Measurements from ENCODE around the gene LDLRAD4. TPM values are rescaled to one million over a fixed set of nuclear protein-coding genes. Genes with fewer than 3 reads are reported as not detected.

LDLRAD4 gene
- total RNA-seq, 2 experiments from 2014 or later: 28.4 to 30.1 TPM

GRCh38 chr18:13409997-13410396, 191.4 kb downstream of the LDLRAD4 start:
- no peak for DNase-seq
- POLR2A ChIA-PET: no interaction called here
- H3K4me3 Mint-ChIP-seq: no peak overlapping the region
- H3K4me1 Mint-ChIP-seq (ENCODE audit: low read depth): no peaks in the 10 kb centered on the region
- peaks cover 28% of the 10 kb centered on the region for H3K36me3 Mint-ChIP-seq
- CTCF ChIA-PET: no interaction called here
- no peaks in the 10 kb centered on the region for H3K27me3 Mint-ChIP-seq
- H3K27ac Mint-ChIP-seq: no peak overlapping the region
- intact Hi-C loops (cut with micrococcal nuclease): no loop called here
- H3K9me3 Mint-ChIP-seq: peaks cover 17% of the 10 kb centered on the region

DNA sequence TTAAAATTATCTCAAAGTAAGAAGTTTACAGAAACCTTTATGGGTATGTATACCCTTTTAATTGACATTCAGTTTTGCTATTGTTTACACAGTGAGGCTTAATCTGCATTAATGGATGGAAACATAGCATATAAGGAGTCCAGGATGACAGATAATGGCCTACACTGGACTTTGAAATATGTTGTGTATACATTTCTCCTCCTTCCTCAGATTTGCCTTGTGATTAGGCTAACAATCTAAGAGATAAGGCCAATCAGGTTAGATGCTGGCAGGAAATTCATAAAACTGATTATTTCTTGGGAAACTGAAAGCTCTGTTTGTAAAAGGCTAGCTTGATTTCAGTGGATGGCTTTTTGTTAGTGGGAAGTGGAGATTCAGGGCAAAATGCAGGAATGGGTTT, 191.9 kb downstream of the LDLRAD4 start:
- no peak for DNase-seq
- intact Hi-C loops (cut with micrococcal nuclease): no loop called here
- Mint-ChIP-seq H3K4me3 (no peak overlapping the region), H3K4me1 (ENCODE audit: low read depth) (no peaks in the 10 kb centered on the region), H3K27me3 (no peaks in the 10 kb centered on the region), H3K9me3 (peaks cover 17% of the 10 kb centered on the region), H3K36me3 (peaks cover 28% of the 10 kb centered on the region), H3K27ac (no peak overlapping the region)
- ChIA-PET POLR2A (no interaction called here), CTCF (no interaction called here)

DNA sequence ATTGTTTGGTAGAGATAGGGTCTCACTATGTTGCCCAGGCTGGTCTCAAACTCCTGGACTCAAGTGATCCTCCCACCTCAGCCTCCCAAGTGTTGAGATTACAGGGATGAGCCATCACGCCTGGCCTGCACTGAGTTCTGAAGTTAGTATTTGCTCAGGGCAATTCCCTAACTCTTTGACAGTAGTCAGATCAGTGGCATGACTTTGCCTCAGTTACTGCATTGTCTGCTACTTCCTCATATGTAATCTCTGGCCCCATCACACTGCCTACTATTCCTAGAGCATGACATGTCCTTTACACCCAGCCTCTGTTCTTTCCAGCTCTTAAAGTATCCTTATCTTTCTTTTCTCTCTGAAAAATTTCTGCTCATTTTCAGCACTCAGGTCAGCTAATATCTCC, 193.5 kb downstream of the LDLRAD4 start:
- H3K9me3 Mint-ChIP-seq: peaks cover 17% of the 10 kb centered on the region
- CTCF ChIA-PET: no interaction called here
- POLR2A ChIA-PET: no interaction called here
- peaks cover 9% of the 10 kb centered on the region for H3K4me1 Mint-ChIP-seq (ENCODE audit: low read depth)
- intact Hi-C loops (cut with micrococcal nuclease): no loop called here
- DNase-seq: no peak
- H3K36me3 Mint-ChIP-seq: peaks cover 28% of the 10 kb centered on the region
- no peak overlapping the region for H3K4me3 Mint-ChIP-seq
- H3K27ac Mint-ChIP-seq: no peak overlapping the region
- no peaks in the 10 kb centered on the region for H3K27me3 Mint-ChIP-seq

DNA sequence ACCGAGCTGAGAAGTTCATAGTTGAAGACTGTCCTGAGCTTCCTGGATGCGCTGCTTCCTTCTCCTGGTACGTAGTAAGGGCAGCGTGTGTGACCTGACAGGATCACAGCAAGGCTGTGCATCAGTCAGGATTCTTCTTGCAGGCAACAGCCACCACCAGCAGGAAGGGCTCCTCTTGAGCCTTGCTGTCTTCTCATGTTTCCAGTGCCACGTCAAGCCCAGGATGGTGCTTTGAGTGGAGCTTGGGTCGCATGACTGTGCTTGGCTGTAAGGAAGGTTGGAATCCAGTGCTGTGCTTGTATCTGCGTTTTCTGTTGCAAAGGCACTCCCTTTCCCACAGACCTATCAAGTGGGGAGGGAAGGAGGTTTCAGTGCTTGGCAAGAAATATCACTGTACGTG, 194.3 kb downstream of the LDLRAD4 start:
- intact Hi-C loops (cut with micrococcal nuclease): no loop called here
- Mint-ChIP-seq H3K27me3 (no peaks in the 10 kb centered on the region), H3K27ac (no peak overlapping the region), H3K9me3 (peaks cover 17% of the 10 kb centered on the region), H3K4me3 (no peak overlapping the region), H3K36me3 (peaks cover 28% of the 10 kb centered on the region), H3K4me1 (ENCODE audit: low read depth) (peaks cover 9% of the 10 kb centered on the region)
- no peak for DNase-seq
- CTCF ChIA-PET: no interaction called here
- POLR2A ChIA-PET: no interaction called here

- Mint-ChIP-seq H3K36me3 (peaks cover 28% of the 10 kb centered on the region), H3K27me3 (no peaks in the 10 kb centered on the region), H3K4me3 (no peak overlapping the region), H3K9me3 (peaks cover 17% of the 10 kb centered on the region), H3K27ac (no peak overlapping the region), H3K4me1 (ENCODE audit: low read depth) (peaks cover 9% of the 10 kb centered on the region)
- CTCF ChIA-PET: no interaction called here
- intact Hi-C loops (cut with micrococcal nuclease): no loop called here
- POLR2A ChIA-PET: no interaction called here
- no peak for DNase-seq
Observed at GRCh38 chr18:13414102-13414501, 195.5 kb downstream of the LDLRAD4 start.

- H3K27me3 Mint-ChIP-seq: no peaks in the 10 kb centered on the region
Observed at GRCh38 chr18:13414521-13414920, 196.0 kb downstream of the LDLRAD4 start.

GRCh38 chr18:13415736-13416135, 197.2 kb downstream of the LDLRAD4 start:
- intact Hi-C loops (cut with micrococcal nuclease): no loop called here
- Mint-ChIP-seq H3K4me1 (ENCODE audit: low read depth) (peaks cover 9% of the 10 kb centered on the region), H3K27me3 (no peaks in the 10 kb centered on the region), H3K9me3 (peaks cover 17% of the 10 kb centered on the region), H3K36me3 (peaks cover 23% of the 10 kb centered on the region), H3K27ac (no peak overlapping the region), H3K4me3 (no peak overlapping the region)
- no peak for DNase-seq
- ChIA-PET POLR2A (no interaction called here), CTCF (interaction anchor here (1.4 kb wide), 1 partner anchor 199 kb away, joined by 3 read pairs; no protein-coding TSS in a partner anchor)

More at GRCh38 chr18:13414521-13414920, 196.0 kb downstream of the LDLRAD4 start:
- Mint-ChIP-seq H3K4me3 (no peak overlapping the region), H3K36me3 (peaks cover 28% of the 10 kb centered on the region), H3K4me1 (ENCODE audit: low read depth) (peaks cover 9% of the 10 kb centered on the region), H3K27ac (no peak overlapping the region), H3K9me3 (peaks cover 17% of the 10 kb centered on the region)
- intact Hi-C loops (cut with micrococcal nuclease): no loop called here
- ChIA-PET CTCF (no interaction called here), POLR2A (no interaction called here)
- DNase-seq: no peak

DNA sequence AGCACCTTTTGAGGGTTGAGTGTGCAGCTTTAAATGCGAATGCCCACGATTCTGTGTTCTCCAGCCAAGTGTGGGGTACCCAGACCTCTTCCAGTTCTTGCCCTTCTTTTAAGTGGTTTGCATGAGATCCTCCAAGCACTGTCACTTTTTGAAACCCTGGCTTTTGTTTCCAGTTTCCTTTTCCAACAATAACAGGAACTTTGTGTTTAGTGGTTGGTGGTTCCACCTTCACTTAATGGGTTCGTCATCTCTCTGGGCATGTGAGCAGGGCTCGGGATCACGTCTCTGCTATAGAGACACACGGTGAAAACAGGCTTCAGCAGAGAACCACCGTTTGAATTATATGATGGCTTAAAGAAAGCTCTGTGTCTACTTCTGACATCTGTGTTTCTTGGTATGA, 197.6 kb downstream of the LDLRAD4 start:
- no peak for DNase-seq
- intact Hi-C loops (cut with micrococcal nuclease): no loop called here
- H3K27ac Mint-ChIP-seq: no peak overlapping the region
- H3K4me3 Mint-ChIP-seq: no peak overlapping the region
- ChIA-PET CTCF (interaction anchor here (1.4 kb wide), 1 partner anchor 200 kb away, joined by 3 read pairs; no protein-coding TSS in a partner anchor), POLR2A (no interaction called here)
- peaks cover 11% of the 10 kb centered on the region for H3K4me1 Mint-ChIP-seq (ENCODE audit: low read depth)
- peaks cover 16% of the 10 kb centered on the region for H3K9me3 Mint-ChIP-seq
- no peaks in the 10 kb centered on the region for H3K27me3 Mint-ChIP-seq
- peaks cover 21% of the 10 kb centered on the region for H3K36me3 Mint-ChIP-seq

- Mint-ChIP-seq H3K27ac (no peak overlapping the region), H3K27me3 (no peaks in the 10 kb centered on the region), H3K4me1 (ENCODE audit: low read depth) (peaks cover 12% of the 10 kb centered on the region), H3K4me3 (no peak overlapping the region), H3K36me3 (peaks cover 14% of the 10 kb centered on the region), H3K9me3 (peaks cover 10% of the 10 kb centered on the region)
- DNase-seq: no peak
- intact Hi-C loops (cut with micrococcal nuclease): no loop called here
- CTCF ChIA-PET: interaction anchor here (1.4 kb wide), 1 partner anchor 201 kb away, joined by 3 read pairs; no protein-coding TSS in a partner anchor
- POLR2A ChIA-PET: no interaction called here
Observed at GRCh38 chr18:13416848-13417247, 198.3 kb downstream of the LDLRAD4 start.

DNA sequence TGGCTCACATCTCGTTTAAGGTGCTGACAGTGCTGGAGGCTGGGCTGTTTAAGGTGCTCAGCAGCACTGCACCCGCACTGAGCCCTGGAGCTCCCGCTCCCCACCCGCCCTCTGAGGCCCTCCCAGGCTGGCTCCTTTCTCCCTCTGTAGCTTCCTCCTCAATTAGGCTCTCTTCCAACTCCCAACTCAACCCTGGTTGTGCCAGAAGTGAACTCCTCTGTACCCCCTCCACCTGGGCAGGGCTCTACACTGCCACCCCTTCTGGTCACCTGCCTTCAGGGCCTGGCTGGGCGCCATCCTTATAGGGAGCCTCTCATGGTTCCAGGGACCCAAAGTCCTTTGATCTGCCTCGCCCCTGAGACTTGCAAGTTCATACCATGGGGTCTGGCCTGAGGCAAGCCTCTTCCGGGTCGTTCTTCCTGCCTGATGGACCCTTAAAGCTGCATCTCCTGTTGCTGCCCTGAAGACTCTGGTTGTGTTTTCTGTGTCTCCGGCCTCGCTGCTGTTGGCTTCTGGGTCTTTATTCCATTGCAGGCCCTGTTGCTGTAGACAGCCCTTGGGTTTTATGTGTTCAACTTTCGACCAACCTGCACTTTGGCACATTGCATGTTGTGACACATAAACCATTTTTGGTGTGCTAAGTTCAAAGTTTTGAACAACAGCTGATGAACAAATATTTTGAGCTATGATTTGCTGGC, 199.6 kb downstream of the LDLRAD4 start:
- no peak for DNase-seq
- no peaks in the 10 kb centered on the region for H3K27me3 Mint-ChIP-seq
- no peak overlapping the region for H3K4me3 Mint-ChIP-seq
- no peaks in the 10 kb centered on the region for H3K9me3 Mint-ChIP-seq
- POLR2A ChIA-PET: no interaction called here
- H3K36me3 Mint-ChIP-seq: peaks cover 2% of the 10 kb centered on the region
- CTCF ChIA-PET: no interaction called here
- intact Hi-C loops (cut with micrococcal nuclease): no loop called here
- H3K27ac Mint-ChIP-seq: no peak overlapping the region
- H3K4me1 Mint-ChIP-seq (ENCODE audit: low read depth): peaks cover 12% of the 10 kb centered on the region

- Mint-ChIP-seq H3K4me1 (ENCODE audit: low read depth) (peaks cover 21% of the 10 kb centered on the region), H3K27ac (no peak overlapping the region), H3K9me3 (no peaks in the 10 kb centered on the region), H3K4me3 (no peak overlapping the region), H3K27me3 (no peaks in the 10 kb centered on the region), H3K36me3 (no peaks in the 10 kb centered on the region)
- intact Hi-C loops (cut with micrococcal nuclease): no loop called here
- CTCF ChIA-PET: no interaction called here
- peak; percentile 18 for DNase-seq
- POLR2A ChIA-PET: no interaction called here
Observed at GRCh38 chr18:13420969-13421686, 202.6 kb downstream of the LDLRAD4 start.

DNA sequence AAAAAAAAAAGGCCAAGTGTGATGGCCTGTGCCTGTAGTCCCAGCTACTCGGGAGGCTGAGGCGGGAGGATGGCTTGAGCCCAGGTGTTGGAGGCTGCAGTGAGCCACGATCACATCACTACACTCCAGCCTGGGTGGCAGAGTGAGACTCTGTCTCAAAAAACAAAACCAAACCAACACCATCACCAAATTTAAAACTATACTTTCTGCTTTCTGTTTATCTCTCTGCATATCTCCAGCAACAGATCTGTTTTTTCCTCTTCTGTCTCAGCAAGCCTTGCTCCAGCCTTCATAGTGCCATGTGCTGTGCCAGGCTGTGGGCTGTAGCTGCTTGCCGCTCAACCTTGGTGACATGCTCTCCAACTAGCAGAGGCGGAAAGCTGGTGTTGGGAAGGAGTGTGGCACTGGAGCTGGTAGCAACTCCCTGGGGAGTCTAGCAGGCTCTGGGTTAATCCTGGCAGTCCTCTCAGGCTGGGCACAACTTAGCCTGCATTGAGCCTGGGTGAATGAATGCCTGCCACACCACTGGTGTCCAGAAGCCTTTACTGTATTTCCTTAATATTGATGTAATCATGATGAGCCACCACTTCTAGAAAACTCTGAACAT, 204.1 kb downstream of the LDLRAD4 start:
- CTCF ChIA-PET: no interaction called here
- DNase-seq: no peak
- H3K4me3 Mint-ChIP-seq: no peak overlapping the region
- intact Hi-C loops (cut with micrococcal nuclease): no loop called here
- H3K4me1 Mint-ChIP-seq (ENCODE audit: low read depth): peaks cover 16% of the 10 kb centered on the region
- H3K36me3 Mint-ChIP-seq: no peaks in the 10 kb centered on the region
- H3K27ac Mint-ChIP-seq: no peak overlapping the region
- H3K27me3 Mint-ChIP-seq: no peaks in the 10 kb centered on the region
- POLR2A ChIA-PET: interaction anchor here (0.6 kb wide), 1 partner anchor 192 kb away, joined by 4 read pairs; no protein-coding TSS in a partner anchor
- no peaks in the 10 kb centered on the region for H3K9me3 Mint-ChIP-seq
